Measurements from ENCODE around the gene ZNF20.
A peak's percentile ranks its signal among the peaks of the same experiment; 100 is the strongest.
"Not testable (repeated sequence)": the region's sequence is repeated elsewhere in the genome, so short reads cannot be mapped to it uniquely, and the experiment has no call there.

Gene ZNF20

GRCh38 chr19:12111943-12112637, 28.1 kb downstream of the ZNF20 start:
- peak; percentile 8 for DNase-seq

DNA sequence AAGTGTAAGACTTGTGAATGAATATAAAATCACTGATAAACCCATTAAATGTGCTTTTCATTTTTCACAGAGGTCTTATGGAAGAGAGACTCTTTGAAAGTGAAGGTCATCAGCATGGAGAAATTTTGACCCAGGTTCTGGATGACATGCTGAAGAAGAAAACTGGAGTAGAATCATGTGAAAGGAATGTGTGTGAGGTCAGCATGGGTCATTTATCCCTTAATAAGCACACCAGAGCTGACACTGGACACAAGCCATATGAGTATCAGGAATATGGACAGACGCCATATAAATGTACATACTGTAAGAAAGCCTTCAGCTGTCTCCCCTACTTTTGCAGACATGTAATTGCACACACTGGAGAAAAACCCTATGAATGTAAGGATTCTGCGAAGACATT, 29.0 kb downstream of the ZNF20 start:
- no peak for DNase-seq

DNA sequence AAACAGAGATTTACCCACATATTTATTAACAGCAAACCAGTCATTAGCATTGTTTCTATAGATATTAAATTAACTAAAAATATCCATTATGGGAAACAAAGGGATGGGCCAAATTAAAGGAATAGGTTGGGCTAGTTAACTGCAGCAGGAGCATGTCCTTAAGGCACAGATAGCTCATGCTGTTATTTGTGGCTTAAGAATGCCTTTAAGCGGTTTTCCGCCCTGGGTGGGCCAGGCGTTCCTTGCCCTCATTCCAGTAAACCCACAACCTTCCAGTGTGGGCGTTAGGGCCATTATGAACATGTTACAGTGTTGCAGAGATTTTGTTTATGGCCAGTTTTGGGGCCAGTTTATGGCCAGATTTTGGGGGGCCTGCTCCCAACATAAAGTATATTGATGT, 36.2 kb downstream of the ZNF20 start:
- not testable (repeated sequence) for DNase-seq

- no peak for DNase-seq
Observed at GRCh38 chr19:12098040-12098439, 42.1 kb downstream of the ZNF20 start.

- DNase-seq = peak; percentile 15
Observed at GRCh38 chr19:12095111-12095790, 44.9 kb downstream of the ZNF20 start.

DNA sequence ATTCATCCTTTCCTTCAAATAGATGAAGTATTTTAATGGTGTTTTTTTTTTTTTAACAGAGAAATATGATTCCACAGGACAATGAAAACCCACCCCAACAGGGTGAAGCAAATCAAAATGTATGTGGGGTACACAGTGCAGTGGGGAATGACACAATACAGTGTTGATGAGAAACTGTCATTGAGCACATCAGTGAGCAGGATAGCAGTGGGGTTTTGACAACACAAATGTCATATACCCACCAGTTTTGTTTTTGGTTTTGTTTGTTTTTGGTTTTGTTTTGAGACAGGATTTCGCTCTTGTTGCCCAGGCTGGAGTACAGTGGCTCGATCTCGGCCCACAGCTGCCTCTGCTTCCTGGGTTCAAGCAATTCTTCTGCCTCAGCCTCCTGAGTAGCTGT, 46.4 kb downstream of the ZNF20 start:
- no peak for DNase-seq

DNA sequence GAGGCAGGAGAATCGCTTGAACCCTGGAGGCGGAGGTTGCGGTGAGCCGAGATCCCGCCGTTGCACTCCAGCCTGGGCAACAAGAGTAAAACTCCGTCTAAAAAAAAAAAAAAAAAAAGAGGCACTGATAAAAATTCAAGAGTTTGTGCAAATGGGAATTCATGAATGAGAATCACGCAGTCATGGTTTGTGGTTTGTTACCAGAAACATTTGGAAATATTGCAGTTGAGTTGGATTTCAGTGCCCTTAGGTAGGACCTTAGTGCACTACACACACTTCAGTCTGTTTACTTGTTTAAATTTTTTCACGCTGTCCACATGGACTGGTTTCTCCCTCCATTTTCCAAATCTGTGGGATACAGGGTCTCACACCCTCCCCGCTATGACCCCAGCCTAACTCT, 47.2 kb downstream of the ZNF20 start:
- DNase-seq = peak; percentile 7

- peak; percentile 93 for DNase-seq
Observed at GRCh38 chr19:12092065-12092867, 47.9 kb downstream of the ZNF20 start.

DNA sequence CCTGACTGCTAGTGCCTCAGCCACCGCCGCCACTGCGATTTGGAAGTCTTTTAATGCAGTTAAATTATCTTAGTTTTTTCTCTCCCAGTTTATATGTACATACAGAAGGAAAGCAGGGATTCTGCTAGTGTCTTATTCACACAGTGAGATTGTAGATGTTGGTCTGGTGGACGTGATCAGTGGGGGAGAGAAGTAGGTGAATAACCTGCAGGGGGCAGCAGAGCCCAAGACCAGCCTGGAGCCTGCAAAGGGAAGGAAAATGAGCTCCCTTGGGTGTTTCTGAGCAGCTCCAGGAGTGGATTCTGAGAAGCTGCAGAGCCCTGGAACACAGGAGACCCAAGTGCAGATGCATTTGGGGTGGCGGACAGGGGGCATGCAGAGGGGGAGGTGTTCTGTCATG, 49.3 kb downstream of the ZNF20 start:
- DNase-seq = peak; percentile 46

GRCh38 chr19:12085074-12085818, 54.9 kb downstream of the ZNF20 start:
- DNase-seq = no peak

DNA sequence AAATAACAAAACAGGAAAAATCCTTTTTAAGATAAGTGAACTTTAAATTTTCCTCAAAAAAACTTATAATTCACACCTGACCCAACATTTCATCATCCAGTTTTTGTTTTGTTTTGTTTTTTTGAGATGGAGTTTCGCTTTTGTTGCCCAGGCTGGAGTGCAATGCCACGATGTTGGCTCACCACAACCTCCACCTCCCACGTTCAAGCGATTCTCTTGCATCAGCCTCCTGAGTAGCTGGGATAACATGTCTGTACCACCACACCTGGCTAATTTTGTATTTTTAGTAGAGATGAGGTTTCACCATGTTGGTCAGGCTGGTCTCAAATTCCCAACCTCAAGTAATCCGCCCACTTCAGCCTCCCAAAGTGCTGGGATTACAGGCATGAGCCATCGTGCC, 56.8 kb downstream of the ZNF20 start:
- DNase-seq = not testable (repeated sequence)
